GM19395 (cell line): Measurements from ENCODE around the gene RORC.

Experiments used
- ATAC-seq: cut with Tn5 transposase; IDR thresholded peaks from one replicate; pipeline ENCODE4 v1.9.1; 2021; ENCODE audit warnings: mild to moderate bottlenecking, moderate library complexity; ENCODE audit not compliant: unreplicated experiment

Gene RORC

DNA sequence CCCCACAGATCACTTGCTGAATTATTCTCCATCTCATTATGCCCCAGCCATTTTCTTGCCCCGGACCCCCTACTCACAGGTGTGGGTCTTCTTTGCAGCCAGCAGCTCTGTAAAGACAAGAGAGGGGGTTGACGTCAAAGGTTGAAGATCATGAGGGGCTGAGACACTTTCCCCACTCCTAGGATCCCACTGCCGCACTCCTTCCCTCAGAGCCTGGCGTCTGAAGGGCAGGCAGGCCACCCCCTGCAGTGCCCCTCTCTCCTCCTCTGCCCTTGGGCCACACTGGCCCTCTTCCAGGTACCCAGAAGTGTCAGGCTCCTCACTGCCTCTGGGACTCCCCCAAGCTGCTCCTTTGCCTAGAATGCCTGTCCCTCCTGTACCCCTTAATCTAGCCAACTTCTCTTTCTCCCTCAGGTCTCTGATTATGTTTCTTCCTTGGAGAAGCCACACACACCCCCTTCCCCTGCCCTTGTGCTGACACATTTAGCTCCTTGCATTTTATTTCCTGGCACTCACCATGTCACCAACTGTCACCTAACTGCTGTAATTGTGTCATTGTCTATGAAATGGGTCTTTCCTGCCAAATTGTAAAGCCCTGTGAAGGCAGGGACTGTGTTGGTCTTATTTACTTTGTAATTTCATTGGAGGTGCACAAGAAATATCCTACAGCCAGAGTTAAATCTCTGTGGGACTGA lies 2.1 kb downstream of the RORC start:
- ATAC-seq = no peak

DNA sequence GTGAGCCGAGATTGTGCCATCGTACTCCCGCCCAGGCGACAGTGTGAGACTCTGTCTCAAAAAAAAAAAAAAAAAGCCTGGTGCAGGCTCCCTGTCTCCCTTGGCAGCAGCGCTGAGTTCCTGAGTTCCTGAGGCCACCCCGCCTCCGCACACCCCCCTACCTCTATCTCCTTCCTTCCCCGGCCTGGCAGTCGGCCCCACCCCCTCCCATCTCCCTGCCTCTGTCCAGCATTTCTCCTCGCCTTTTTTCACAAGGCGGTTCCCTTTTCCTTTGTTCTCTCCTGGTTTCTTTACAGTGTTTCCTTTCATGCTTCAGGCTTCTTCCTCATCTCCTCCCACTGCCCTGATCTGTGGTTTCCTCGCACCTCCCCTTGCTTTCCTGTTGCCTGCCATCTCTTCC lies 2.7 kb downstream of the RORC start:
- ATAC-seq = no peak

DNA sequence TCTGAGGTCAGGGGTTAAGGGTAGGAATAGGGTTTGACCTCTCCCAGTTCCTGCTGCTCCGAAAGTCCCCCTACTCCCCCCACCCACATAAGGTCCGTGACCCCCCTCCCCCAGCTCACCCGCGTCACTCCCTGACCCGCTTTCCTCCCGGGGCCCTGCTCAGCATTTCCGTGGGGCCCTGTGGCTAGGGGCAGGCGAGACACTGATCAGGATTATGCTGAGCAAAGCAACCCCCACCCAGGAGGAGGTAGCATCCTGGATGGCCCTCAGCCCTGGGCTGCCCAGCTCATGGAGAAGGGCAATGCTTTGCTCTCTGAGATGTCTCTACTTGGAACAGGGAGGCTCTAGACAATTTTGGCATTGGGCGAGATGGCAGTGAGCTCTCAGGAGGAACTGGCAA lies 3.7 kb downstream of the RORC start:
- ATAC-seq = no peak

DNA sequence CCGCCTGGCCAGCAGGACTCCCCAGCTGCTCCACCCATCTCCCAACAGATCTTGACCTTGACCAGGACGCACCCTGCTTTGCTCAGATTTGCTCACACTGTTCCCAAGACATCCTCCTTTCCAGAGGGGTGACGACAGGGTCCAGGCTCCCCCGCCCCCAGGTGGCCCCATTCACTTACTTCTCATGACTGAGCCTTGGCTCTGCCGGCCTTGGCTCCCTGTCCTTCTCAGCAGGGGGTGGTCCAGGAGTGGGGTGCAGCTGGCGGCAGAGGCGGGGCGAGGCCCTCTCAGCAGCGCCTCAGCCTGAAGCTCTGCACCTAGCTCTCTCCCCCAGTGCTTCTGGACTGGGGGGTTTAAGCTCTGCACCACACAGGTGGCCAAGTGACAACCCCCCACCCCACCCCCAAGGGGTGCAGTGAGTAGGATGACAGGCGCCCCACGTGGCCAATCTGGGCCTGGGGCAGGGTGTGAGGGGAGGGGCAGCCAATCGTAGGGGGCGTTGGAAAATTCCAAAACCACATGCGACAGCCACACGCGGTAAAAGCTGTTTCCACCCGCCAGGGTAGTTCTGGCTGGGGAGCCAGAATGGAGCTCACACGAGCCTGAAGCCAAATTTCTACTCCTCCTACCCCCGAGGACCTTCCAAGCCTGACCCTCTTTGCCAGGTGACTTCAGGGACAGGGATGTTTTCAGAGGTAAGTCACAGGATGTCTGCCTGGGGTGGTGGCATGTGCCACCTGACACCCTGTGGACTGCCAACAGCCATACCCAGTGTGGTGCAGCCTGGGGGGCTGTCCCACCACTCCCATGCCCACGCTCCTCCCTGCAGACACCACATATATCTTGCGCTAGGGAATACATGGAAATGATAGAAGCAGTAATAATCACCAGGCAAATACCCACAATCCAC lies 5.6 kb downstream of the RORC start:
- ATAC-seq = no peak

DNA sequence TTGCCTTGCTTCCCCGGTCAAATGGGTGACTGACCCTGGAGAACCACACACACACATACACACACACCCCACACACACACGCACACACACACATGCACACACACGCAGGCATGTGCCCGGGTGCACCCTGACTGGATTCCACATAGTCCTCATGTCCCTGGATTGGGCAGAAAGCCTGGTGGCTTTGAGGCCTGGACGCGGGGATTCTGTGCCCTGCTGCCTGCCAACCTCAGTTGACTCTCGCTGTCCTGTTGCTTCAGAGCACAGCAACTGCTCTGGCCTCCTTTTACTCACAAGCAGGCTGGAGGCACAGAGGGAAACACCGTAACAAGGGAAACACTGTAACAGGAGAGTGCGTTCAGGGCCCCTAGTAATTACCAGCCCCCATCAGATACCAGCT lies 6.4 kb downstream of the RORC start:
- no peak for ATAC-seq

DNA sequence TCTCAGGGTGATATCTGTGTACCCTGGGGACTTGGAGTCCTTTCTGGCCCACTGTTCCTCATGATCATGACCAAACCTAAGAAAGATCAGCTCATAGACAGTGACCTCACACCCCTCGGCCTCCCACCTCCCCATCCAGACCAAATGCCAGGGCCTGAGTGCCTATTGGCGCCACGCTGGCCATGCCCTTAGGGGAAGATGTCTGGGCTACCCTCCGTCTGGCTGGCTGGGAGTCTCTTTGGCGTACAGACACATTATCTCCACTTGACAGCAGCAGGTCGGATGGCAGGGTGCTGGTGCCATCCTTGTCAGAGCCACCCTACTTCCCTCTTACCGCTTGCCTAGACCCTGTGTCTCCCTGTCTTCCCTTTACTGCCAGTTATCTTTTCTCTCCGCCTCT lies 8.4 kb downstream of the RORC start:
- no peak for ATAC-seq

DNA sequence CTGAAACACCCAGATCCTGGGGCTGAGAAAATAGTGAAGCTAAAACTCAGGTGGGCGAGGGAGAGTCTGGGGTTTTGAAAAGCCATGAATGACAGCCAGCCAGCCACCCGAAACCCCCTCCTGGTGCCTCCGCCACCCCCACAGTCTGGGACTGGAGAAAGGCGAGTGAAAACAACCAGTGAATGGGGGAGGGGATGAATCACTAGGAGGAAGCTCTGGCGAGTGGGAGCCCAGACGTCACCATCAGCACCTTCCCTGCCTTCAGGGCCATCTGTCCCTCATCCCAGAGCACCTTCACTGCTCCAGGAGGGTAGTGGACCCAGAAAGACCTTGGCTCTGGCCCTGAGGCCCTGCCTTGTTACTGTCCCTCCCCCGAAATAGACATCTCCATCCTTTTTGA lies 9.2 kb downstream of the RORC start:
- no peak for ATAC-seq

DNA sequence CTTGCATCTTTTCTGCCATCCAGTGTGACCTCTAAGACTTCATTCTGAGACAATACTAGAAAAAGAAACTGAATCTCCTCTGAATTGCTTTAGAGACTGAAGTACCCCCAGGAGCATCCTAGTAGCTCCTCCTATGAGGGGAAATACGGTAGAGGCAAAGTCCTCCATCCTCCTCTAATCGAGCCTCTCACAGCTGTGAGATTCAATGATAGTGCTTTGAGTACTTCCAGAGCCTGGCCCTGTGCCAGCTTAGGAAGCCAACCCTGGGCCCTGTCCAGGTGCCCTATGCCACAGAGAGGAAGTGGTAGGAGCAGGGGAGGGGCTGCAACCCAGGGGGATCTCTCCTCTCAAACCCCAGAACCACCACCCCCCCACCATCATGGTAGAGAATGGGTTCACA lies 10.7 kb downstream of the RORC start:
- no peak for ATAC-seq

DNA sequence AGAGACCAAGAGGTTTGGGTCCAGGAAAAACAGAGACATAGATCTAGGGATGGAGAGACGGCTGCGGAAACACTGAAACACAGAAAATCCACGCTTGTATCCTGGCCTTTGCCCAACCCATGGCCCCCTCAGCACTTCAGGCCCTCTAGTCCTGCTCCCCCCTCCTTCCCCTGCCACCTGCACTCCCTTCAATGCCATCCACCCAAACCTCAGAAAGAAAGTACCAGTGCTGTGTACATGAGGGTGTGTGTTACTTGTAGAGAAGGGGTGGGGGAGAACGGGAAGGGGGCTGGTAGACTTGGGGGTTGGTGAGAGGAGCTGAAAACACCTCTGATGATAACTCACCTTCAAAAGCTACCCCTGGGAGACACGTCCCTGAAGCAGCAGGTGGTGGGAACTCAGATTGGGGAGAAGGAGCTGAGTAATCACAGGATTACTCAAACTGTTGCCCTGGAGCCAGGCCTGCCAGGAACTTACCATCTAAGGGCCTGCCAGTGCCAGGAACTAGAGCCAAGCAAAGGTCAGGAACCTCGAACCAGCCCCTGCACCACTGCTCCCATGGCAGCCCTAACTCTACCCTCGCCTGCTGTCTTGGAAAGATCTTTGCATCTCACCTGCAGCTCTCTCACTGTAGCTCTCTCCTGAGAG lies 11.5 kb downstream of the RORC start:
- no peak for ATAC-seq

DNA sequence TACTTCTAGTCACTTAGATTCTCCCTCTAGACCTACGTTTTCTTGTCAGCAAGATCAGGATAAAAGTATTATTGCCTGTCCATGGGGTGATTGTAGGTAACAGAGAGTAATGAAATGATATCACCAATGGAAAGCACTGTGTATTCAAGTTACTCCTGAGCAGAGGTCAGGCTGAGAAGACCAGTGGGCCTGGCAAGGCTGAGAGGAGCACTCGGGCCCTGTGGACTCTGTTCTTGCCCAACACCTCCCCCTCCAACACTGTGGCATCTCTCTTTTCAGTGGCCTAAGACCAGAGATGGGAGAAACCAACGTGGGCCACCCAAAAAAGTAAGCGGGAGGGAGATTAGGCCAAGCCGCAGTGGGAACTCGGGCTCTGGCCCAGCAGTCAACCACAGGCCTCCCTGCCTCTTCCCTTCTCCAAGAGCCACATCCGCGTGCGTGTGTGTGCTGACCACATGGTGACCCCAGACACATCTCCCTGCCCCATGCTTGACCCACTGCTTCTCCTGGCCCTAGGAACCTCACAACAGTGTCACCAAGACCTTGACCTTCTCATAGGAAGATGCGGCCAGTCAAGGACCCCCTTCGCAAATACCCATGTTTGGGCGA lies 12.3 kb downstream of the RORC start:
- no peak for ATAC-seq

DNA sequence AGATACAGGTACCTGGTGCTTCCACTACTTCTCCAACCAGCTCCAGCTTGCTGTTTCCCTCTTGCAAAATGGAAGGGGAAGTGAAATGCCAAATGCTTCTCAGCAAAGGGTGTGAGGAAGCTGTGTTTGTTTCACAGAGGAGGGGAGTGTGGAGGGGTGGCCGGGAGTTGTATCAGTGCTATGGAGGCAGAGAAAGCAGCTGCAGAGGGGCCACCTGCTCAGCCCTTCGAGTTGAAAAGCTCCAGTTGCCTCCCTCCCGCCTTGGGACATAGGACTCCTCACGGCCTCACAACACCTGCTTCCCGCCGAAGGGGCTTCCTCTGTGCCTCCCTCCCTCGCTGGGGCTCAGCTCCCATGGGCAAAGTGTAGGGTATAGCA lies 14.3 kb downstream of the RORC start:
- ATAC-seq = no peak

DNA sequence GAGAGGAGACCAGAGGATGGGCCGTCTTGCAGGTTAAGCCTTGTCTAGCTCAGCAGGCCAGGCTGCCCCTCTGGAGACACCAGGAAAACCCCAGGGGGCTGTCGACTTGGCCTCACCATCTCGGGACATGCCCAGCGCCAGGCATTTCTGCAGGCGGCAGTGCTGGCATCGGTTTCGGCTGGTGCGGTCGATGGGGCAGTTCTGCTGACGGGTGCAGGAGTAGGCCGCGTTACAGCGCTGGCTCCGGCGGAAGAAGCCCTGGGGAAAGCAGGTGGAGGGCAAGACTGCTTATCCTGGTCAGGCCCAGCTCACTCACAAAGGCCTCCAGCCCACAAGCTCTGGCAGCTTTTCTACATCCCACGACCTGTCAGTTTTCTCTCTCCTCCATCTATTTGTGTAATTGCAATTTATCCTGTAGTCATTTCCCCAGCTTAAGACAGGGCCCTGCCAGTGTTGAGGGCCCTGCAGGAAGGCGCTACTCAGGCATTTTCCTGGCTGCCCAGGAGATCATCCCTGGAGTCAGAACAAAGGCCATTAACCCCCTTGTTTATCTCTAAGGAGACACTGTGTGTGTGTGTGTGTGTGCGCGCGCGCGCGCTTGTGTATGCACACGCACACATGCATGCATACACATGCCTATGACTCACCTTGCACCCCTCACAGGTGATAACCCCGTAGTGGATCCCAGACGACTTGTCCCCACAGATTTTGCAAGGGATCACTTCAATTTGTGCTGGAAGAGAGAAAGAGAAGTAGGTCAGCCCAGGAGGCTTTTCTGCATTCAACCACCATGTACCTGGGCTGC lies 14.9 kb downstream of the RORC start:
- no peak for ATAC-seq

DNA sequence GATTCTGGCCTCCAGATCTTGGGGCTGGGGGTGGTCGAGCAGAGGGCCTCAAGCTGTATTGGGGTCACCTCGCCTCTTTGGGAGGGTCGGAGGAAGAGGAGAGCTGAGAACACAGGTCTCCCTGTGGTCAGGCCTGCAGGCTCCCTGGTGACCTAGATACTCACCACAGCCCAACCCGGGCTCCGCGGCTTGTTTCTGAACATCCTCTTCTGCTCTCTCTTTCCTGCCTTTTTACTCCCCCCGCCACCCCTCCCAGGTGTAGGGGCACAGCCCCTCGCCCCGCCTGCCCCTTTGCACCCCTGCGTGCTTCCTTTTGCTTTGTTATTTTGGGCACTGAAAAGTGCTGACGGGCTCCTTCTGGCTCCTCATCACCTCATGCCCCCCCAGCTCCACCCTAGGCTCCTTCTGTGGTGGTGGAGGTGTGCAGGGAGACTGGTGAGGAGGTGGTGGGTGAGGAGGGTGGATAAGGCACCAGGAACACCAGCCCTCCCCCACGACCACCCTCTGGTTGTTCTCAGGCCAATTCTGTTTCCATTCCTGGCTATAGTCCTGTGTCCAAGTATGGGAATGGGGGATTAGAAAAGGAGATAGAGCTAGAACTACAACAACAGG lies 15.8 kb downstream of the RORC start:
- ATAC-seq = no peak

DNA sequence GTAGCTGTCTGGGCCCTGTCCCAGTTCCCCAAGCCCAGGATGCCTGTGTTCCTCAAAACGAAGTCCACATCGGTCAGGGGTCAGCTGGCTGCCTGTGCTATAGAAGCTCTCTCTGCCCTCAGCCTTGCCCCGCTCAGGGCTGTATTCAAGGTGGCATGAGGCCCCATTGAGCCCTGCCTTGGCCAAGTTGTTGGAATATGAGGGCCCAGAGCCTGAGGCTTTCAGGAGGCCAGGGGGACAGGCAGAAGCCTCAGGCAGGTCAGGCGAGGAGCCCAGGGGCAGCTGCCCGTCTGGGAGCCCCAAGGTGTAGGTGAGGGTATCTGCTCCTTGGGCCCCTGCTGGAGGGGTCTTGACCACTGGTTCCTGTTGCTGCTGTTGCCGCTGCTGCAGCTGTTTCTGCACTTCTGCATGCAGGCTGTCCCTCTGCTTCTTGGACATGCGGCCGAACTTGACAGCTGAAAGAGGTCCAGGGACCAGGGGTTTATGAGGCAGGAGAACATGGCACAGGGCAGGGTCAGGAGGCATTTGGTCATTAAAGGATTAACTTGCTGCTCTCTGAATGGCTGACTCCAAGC lies 16.5 kb downstream of the RORC start:
- ATAC-seq = no peak

DNA sequence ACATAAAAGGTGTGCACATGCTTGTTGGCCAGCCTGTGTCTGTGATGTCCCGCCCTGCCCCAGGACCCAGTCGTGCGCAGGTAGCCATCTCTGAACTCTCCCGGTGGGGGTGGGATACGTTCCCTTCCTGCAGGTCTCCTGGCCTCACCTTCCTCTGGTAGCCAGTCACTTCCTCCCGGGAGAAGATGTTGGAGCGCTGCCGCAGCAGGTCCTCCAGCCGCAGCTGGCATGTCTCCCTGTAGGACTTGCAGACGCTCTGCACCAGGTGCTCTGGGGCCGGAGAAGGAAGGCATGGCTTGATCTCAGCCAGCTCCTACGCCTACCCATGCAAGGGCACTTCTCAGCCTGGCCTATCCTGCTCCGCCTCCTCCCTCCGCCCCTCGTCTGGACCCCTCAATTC lies 17.2 kb downstream of the RORC start:
- ATAC-seq = no peak

DNA sequence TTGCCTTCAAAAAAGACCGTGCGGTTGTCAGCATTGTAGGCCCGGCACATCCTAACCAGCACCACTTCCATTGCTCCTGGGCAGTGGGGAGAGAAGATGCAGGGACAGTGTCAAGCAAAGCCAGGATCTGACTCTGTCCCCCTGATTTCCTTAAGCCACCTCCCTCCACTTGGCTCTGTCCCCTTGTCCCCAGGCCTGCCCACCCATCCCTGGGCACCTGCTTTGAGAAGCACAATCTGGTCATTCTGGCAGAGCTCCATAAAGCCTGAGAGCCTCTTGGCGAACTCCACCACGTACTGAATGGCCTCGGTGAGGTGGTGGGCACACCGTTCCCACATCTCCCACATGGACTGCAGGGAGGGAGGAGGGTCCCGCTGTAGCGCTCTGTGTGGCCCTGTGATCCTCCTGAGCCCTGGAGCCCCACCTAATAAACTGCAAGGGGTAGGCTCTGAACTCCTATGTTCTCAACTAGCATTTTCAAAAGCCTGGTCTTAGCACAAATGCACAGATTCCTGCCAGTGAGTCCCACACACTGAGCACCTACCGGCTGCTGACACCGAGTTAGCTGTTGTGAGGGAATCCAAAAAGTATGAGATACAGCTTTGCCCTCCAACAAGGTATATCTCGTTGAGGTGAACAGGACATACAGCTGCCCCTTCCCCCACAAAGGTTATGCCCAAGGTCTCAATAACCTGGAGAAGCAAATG lies 18.2 kb downstream of the RORC start:
- no peak for ATAC-seq

DNA sequence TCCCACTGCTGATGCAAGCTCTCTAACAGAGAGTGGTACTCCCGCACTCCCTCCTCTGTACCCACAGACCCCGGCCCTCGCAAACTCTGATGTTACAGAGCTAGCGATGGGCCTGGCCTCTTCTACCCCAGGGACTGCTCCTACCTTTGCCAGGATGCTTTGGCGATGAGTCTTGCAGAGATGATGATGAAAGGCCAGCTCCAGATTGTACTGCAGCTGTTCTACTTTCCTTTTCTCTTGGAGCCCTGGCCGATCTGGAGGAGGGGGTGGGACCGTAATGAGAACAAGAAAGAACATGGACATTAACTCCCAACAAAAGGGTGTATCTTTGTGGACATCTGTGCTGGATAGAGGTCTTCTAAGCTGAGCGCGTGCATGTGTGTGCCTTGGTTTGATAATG lies 20.4 kb downstream of the RORC start:
- no peak for ATAC-seq

DNA sequence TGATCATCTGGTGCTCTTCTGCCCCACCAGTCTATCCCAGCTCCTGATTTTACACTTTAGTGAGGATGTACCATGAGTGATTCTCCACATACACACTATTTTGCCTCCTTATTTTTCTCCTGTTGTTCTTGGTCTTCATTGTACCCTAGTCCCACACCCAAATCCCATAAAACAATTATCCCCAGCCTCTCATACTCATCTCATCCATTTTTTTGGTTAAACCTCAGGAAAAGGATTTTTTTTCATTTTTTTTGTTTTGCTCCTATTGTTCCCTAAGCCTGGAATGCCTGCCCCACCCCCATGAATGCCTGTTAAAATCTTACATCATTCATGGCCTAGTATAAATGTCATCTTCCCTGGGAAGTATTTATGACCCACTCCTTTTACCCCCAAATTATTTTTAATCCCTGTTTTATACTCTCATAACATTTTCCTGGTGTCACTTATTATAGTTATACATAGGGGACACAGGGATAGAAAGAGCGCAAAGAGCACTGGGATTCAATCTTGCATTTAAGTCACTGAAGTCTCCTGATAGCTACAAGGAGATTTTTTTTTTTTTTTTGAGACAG lies 21.5 kb downstream of the RORC start:
- ATAC-seq = no peak
